ENCODE results near the gene RPL37. TPM values are rescaled to one million over a fixed set of nuclear protein-coding genes. Genes with fewer than 3 reads are reported as not detected.

Gene RPL37
- polyA plus RNA-seq, 3 donors from 2014 or later = 415 to 1,331 (median 1,143) TPM

DNA sequence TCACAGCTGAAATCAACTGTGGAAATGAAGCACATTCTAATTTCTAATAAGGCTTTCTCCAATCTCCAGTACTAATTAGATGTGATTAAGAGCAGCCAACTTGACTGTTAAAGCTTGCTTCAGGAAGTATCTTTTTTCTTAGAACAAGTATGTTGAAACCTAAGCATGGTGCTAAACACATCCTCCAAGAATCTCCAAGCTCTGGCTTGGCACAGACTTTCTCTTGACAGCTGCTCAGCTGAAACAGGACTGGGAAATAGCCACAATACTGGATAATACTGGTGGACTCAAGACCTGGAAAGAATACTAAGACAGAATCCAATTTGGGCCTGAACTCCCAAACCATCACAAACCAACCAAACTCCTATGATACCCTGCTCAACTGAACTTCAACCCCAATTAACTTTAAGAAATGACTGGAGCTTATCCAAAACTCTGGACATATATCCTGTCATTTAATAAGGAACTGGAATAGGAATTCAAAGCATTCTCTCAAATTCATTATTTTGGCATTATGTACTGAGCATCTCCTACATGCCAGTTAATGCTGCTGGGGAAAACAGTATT lies 53.1 kb downstream of the RPL37 start:
- Mint-ChIP-seq H3K9me3 (no peaks in the 10 kb centered on the region), H3K27ac (peak overlapping the region in 1 of 6 donors; percentile 64), H3K4me3 (no peak overlapping the region), H3K4me1 (peaks cover 50 to 79% of the 10 kb centered on the region in 2 donors), H3K27me3 (ENCODE audit: low read depth in 3 of 3) (no peaks in the 10 kb centered on the region), H3K36me3 (peaks cover 4 to 6% (median 6%) of the 10 kb centered on the region in 3 donors)
- no peak for DNase-seq

DNA sequence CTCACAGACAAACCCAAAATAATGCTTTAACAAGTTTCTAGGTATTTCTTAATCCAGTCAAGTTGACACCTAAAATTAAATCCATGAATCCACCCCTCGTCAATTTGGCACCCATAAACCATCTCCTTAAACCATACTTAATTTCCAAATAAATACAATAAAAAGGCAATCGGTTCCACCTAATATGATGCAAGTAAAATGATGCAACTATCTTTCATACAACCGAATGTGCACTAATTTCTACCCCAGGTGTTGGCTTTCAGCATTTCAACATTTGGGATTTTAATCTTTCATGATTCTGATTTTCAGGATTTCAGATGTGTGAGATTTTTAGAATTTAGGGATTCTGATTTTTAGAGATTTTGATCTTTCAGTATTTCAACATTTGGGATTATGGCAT lies 54.2 kb downstream of the RPL37 start:
- Mint-ChIP-seq H3K27ac (peak overlapping the region in 1 of 6 donors; percentile 53), H3K4me1 (peaks cover 47 to 79% of the 10 kb centered on the region in 2 donors), H3K4me3 (no peak overlapping the region), H3K36me3 (peaks cover 4 to 12% (median 8%) of the 10 kb centered on the region in 3 donors), H3K9me3 (no peaks in the 10 kb centered on the region), H3K27me3 (ENCODE audit: low read depth in 3 of 3) (no peaks in the 10 kb centered on the region)
- DNase-seq = no peak

DNA sequence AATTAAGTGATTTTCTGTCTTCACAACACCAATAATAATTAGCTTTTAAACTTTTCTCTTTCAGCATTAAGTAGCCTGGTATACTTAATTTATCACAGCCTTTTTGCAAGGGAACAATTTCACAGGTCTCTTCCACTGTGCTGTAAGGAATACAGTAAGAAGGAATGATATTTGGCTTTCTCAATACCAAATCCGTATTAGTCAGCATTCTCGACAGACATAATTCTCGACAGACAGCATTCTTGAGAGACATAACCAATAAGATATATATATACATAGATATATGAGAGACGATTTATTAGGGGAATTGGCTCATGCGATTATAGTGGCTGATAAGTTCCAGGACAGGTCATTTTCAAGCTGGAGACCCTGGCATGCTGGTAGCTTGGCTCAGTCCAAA lies 54.8 kb downstream of the RPL37 start:
- no peaks in the 10 kb centered on the region for H3K9me3 Mint-ChIP-seq
- H3K4me3 Mint-ChIP-seq = no peak overlapping the region
- peaks cover 4 to 16% (median 8%) of the 10 kb centered on the region in 3 donors for H3K36me3 Mint-ChIP-seq
- no peak for DNase-seq
- no peak overlapping the region for H3K27ac Mint-ChIP-seq
- H3K4me1 Mint-ChIP-seq = peaks cover 41 to 78% of the 10 kb centered on the region in 2 donors
- H3K27me3 Mint-ChIP-seq (ENCODE audit: low read depth in 3 of 3) = no peaks in the 10 kb centered on the region

DNA sequence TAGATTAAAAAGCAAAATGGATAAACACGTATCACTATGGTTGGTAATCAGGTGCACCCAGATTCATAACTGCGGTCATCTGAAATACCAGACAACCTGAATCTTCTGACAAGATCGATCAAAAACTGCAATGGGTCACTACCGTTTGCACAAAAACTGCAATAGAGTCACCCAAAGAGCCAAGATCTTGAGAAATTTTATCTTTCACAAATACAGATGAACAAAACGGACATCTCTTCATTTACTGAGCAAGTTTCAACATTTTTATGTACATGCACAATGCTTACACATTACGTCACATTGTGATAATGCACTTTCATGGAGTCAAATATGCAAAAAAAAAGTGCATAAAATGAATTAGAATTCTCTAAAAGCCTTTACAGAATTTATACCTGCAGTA lies 55.5 kb downstream of the RPL37 start:
- no peaks in the 10 kb centered on the region for H3K9me3 Mint-ChIP-seq
- peaks cover 0 to 1% (median 0%) of the 10 kb centered on the region in 3 donors for H3K27me3 Mint-ChIP-seq (ENCODE audit: low read depth in 3 of 3)
- no peak for DNase-seq
- H3K4me3 Mint-ChIP-seq = no peak overlapping the region
- H3K27ac Mint-ChIP-seq = no peak overlapping the region
- H3K36me3 Mint-ChIP-seq = peaks cover 4 to 18% (median 14%) of the 10 kb centered on the region in 3 donors
- H3K4me1 Mint-ChIP-seq = peaks cover 39 to 72% of the 10 kb centered on the region in 2 donors

DNA sequence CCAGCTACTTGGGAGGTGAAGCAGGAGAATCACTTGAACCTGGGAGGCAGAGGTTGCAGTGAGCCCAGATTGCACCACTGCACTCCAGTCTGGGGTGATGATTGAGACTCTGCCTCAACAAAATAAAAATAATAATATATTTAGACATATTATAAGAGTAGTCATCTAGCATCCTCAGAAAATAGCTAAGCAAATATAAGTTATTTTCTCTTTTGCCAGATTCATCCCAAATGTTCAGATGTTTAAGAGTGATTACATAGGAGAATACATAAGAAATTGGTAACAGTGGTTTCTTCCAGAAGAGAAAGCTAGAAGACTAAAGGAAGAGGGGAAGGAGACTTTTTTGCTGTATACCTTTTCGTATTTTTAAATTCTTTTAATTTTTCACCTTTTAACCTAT lies 56.9 kb downstream of the RPL37 start:
- Mint-ChIP-seq H3K4me1 (peaks cover 30 to 57% of the 10 kb centered on the region in 2 donors), H3K4me3 (no peak overlapping the region), H3K9me3 (no peaks in the 10 kb centered on the region), H3K27ac (no peak overlapping the region), H3K36me3 (peaks cover 4 to 20% (median 17%) of the 10 kb centered on the region in 3 donors), H3K27me3 (ENCODE audit: low read depth in 3 of 3) (peaks cover 0 to 1% (median 0%) of the 10 kb centered on the region in 3 donors)
- no peak for DNase-seq

DNA sequence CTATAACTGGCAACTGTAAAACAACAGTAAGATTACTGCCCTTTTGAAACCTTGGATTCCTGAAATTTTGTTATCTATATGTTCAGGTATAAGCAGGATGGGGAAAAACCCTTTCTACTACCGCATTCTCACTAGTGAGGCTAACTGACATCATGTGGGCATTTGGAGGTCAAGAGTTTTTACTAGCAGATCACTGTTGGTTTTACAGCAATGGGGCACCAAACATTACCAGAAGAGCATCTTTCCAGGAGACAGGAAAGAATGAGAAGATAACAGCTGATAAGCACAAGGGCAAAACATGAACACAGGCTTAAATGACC lies 58.4 kb downstream of the RPL37 start:
- DNase-seq = no peak
- Mint-ChIP-seq H3K4me1 (peaks cover 20 to 42% of the 10 kb centered on the region in 2 donors), H3K9me3 (no peaks in the 10 kb centered on the region), H3K36me3 (peaks cover 4 to 24% (median 17%) of the 10 kb centered on the region in 3 donors), H3K27me3 (ENCODE audit: low read depth in 3 of 3) (peaks cover 0 to 2% (median 0%) of the 10 kb centered on the region in 3 donors), H3K4me3 (no peak overlapping the region), H3K27ac (no peak overlapping the region)

DNA sequence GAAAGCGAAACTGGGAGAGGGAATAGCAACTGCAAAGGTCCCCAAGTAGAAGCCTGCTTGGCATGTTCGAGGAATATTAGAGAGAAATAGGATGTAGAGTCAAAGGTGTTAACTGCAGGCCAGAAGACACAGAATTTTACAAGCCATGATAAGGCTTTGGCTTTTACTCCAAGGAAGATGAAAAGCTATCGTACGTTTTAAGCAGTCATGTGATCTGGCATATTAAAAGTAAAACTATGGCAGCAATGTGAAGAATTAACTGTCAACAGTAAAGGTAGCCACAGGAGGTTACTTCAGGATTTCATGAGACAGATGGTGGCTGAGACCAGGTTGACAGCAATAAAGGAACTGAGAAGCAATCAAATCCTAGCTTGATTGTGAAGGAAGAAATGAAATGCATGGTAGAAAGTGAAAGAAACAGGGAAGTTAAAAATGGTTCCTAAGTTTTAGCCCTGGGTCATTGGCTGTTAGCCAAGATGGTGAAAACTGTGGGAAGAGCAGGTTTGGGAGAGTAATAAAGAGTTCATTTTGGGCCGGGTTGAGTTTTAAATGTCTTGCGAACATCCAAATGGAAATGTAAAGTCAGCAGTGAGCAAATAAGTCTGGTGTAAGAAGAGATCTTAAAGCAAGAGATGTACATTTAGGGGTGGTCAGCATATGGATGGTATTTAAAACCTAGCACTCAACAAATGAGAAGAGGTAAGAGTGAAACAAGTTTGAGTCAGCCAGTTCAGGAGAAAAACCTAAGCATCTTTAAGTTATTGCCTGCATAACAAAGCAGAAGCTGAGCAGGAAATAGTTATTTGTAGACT lies 59.0 kb downstream of the RPL37 start:
- peaks cover 0 to 2% (median 0%) of the 10 kb centered on the region in 3 donors for H3K27me3 Mint-ChIP-seq (ENCODE audit: low read depth in 3 of 3)
- peak overlapping the region in 4 of 6 donors; percentile 0 to 54 (median 37) for H3K27ac Mint-ChIP-seq
- DNase-seq = no peak
- no peaks in the 10 kb centered on the region for H3K9me3 Mint-ChIP-seq
- peaks cover 4 to 24% (median 18%) of the 10 kb centered on the region in 3 donors for H3K36me3 Mint-ChIP-seq
- peaks cover 16 to 37% of the 10 kb centered on the region in 2 donors for H3K4me1 Mint-ChIP-seq
- no peak overlapping the region for H3K4me3 Mint-ChIP-seq

Other genes starting within 250 kb of the RPL37 start
- gene PTGER4, start 155.3 kb downstream of the RPL37 start, polyA plus RNA-seq = 100 to 1,000 TPM in 1 of 3 donors, 10 to 100 TPM in 2; 43.5 to 111 (median 70.3) TPM
- 10 to 100 TPM; 10.5 to 18.1 (median 11.2) TPM for gene TTC33, start 79.3 kb downstream of the RPL37 start, polyA plus RNA-seq
- 10 to 100 TPM; 32.5 to 54.3 (median 39.8) TPM for gene PRKAA1, start 36.8 kb downstream of the RPL37 start, polyA plus RNA-seq
- 1 to 10 TPM; 1.5 to 4.5 (median 1.9) TPM for gene CARD6, start 6.1 kb upstream of the RPL37 start, polyA plus RNA-seq
- gene C7, start 74.3 kb upstream of the RPL37 start, polyA plus RNA-seq = not detected
- not detected for gene MROH2B, start 236.1 kb upstream of the RPL37 start, polyA plus RNA-seq